ENCODE results near the gene HDAC11.
A peak's percentile ranks its signal among the peaks of the same experiment; 100 is the strongest.
"Not testable (repeated sequence)": the region's sequence is repeated elsewhere in the genome, so short reads cannot be mapped to it uniquely, and the experiment has no call there.

The HDAC11 gene, protein sequence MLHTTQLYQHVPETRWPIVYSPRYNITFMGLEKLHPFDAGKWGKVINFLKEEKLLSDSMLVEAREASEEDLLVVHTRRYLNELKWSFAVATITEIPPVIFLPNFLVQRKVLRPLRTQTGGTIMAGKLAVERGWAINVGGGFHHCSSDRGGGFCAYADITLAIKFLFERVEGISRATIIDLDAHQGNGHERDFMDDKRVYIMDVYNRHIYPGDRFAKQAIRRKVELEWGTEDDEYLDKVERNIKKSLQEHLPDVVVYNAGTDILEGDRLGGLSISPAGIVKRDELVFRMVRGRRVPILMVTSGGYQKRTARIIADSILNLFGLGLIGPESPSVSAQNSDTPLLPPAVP

GRCh38 chr3:13479582-13480339 is at the start of gene HDAC11:
Gene HDAC11 (plus strand): TSS chr3:13480306. CDS start chr3:13480348, 42 bp downstream.
- Histone ChIP-seq H3K4me1 (ENCODE audit: control insufficient read depth, low read depth, low read length) (peaks cover 8% of the 10 kb centered on the region), H3K27ac (ENCODE audit: low read length) (peak within 1 kb of the TSS; percentile 30), H3K27me3 (ENCODE audit: control insufficient read depth, insufficient read depth, low read length) (peaks cover 9% of the 10 kb centered on the region), H3K4me3 (ENCODE audit: low read length) (peak within 1 kb of the TSS; percentile 79), H3K9me3 (ENCODE audit: control insufficient read depth, low read depth, low read length) (no peaks in the 10 kb centered on the region), H3K36me3 (ENCODE audit: control insufficient read depth, low read depth, low read length) (no peaks in the 10 kb centered on the region), H3K9ac (ENCODE audit: low read length) (peak within 1 kb of the TSS; percentile 68)

GRCh38 chr3:13430411-13430875 is 49.7 kb upstream of the HDAC11 start:
- H3K4me1 ChIP-seq (ENCODE audit: control insufficient read depth, low read depth, low read length); H3K9ac ChIP-seq (ENCODE audit: low read length); H3K9me3 ChIP-seq (ENCODE audit: control insufficient read depth, low read depth, low read length); H3K36me3 ChIP-seq (ENCODE audit: control insufficient read depth, low read depth, low read length); H3K27me3 ChIP-seq (ENCODE audit: control insufficient read depth, insufficient read depth, low read length); H3K27ac ChIP-seq (ENCODE audit: low read length); H3K4me3 ChIP-seq (ENCODE audit: low read length): not testable (repeated sequence)

DNA sequence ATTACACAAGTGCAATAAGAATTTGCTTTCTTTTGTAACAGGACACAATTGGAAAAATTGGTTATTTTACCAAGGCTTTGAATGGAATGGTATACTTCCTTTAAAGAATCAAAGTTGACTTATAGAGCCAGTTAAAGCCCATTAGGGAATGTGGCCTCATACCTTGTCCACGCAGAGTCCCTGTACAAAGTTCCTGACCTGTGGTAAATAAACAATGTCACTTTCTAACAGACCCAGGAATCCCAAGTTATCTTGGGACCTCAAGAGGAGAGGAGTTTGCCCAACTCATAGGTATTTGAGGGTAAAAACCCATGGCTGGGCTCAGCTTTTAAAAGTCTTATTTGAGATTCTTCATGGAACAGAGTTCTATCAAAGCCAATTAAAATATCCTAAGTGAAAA is 48.0 kb upstream of the HDAC11 start:
- no peak overlapping the region for H3K27ac ChIP-seq (ENCODE audit: low read length)
- H3K9me3 ChIP-seq (ENCODE audit: control insufficient read depth, low read depth, low read length), result peaks cover 5% of the 10 kb centered on the region
- no peak overlapping the region for H3K4me3 ChIP-seq (ENCODE audit: low read length)
- H3K4me1 ChIP-seq (ENCODE audit: control insufficient read depth, low read depth, low read length), result no peaks in the 10 kb centered on the region
- no peak overlapping the region for H3K9ac ChIP-seq (ENCODE audit: low read length)
- no peaks in the 10 kb centered on the region for H3K27me3 ChIP-seq (ENCODE audit: control insufficient read depth, insufficient read depth, low read length)
- H3K36me3 ChIP-seq (ENCODE audit: control insufficient read depth, low read depth, low read length), result no peaks in the 10 kb centered on the region

GRCh38 chr3:13433912-13434311 is 46.2 kb upstream of the HDAC11 start:
- H3K9me3 ChIP-seq (ENCODE audit: control insufficient read depth, low read depth, low read length), result peaks cover 5% of the 10 kb centered on the region
- no peaks in the 10 kb centered on the region for H3K36me3 ChIP-seq (ENCODE audit: control insufficient read depth, low read depth, low read length)
- no peak overlapping the region for H3K9ac ChIP-seq (ENCODE audit: low read length)
- no peak overlapping the region for H3K4me3 ChIP-seq (ENCODE audit: low read length)
- H3K27me3 ChIP-seq (ENCODE audit: control insufficient read depth, insufficient read depth, low read length), result no peaks in the 10 kb centered on the region
- no peaks in the 10 kb centered on the region for H3K4me1 ChIP-seq (ENCODE audit: control insufficient read depth, low read depth, low read length)
- H3K27ac ChIP-seq (ENCODE audit: low read length), result no peak overlapping the region

- H3K27ac ChIP-seq (ENCODE audit: low read length), result not testable (repeated sequence)
Observed at GRCh38 chr3:13436213-13436612, 43.9 kb upstream of the HDAC11 start.

GRCh38 chr3:13440204-13440817 is 39.8 kb upstream of the HDAC11 start:
- H3K27me3 ChIP-seq (ENCODE audit: control insufficient read depth, insufficient read depth, low read length), result no peaks in the 10 kb centered on the region
- H3K27ac ChIP-seq (ENCODE audit: low read length), result no peak overlapping the region
- H3K4me1 ChIP-seq (ENCODE audit: control insufficient read depth, low read depth, low read length), result no peaks in the 10 kb centered on the region
- H3K9me3 ChIP-seq (ENCODE audit: control insufficient read depth, low read depth, low read length), result no peaks in the 10 kb centered on the region
- no peak overlapping the region for H3K4me3 ChIP-seq (ENCODE audit: low read length)
- H3K36me3 ChIP-seq (ENCODE audit: control insufficient read depth, low read depth, low read length), result no peaks in the 10 kb centered on the region
- H3K9ac ChIP-seq (ENCODE audit: low read length), result no peak overlapping the region

More at GRCh38 chr3:13436213-13436612, 43.9 kb upstream of the HDAC11 start:
- H3K27me3 ChIP-seq (ENCODE audit: control insufficient read depth, insufficient read depth, low read length); H3K36me3 ChIP-seq (ENCODE audit: control insufficient read depth, low read depth, low read length); H3K4me3 ChIP-seq (ENCODE audit: low read length); H3K4me1 ChIP-seq (ENCODE audit: control insufficient read depth, low read depth, low read length); H3K9me3 ChIP-seq (ENCODE audit: control insufficient read depth, low read depth, low read length); H3K9ac ChIP-seq (ENCODE audit: low read length): not testable (repeated sequence)

DNA sequence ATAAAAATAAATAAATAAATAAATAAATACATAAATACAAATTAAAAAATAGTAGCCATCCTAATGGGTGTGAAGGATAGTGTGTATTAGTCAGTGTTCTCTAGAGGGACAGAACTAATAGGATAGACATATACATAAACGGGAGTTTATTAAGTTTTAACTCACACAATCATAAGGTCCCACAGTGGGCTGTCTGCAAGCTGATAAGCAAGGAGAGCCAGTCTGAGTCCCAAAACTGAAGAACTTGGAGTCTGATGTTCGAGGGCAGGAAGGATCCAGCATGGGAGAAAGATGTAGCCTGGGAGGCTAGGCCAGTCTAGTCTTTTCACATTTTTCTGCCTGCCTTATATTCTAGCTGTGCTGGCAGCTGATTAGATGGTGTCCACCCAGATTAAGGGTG is 37.2 kb upstream of the HDAC11 start:
- not testable (repeated sequence) for H3K27me3 ChIP-seq (ENCODE audit: control insufficient read depth, insufficient read depth, low read length); H3K9ac ChIP-seq (ENCODE audit: low read length); H3K27ac ChIP-seq (ENCODE audit: low read length); H3K9me3 ChIP-seq (ENCODE audit: control insufficient read depth, low read depth, low read length); H3K4me1 ChIP-seq (ENCODE audit: control insufficient read depth, low read depth, low read length); H3K36me3 ChIP-seq (ENCODE audit: control insufficient read depth, low read depth, low read length); H3K4me3 ChIP-seq (ENCODE audit: low read length)

- Histone ChIP-seq H3K4me1 (ENCODE audit: control insufficient read depth, low read depth, low read length) (peaks cover 6% of the 10 kb centered on the region), H3K9ac (ENCODE audit: low read length) (peak overlapping the region; percentile 61), H3K4me3 (ENCODE audit: low read length) (peak overlapping the region; percentile 79), H3K9me3 (ENCODE audit: control insufficient read depth, low read depth, low read length) (no peaks in the 10 kb centered on the region), H3K36me3 (ENCODE audit: control insufficient read depth, low read depth, low read length) (no peaks in the 10 kb centered on the region), H3K27ac (ENCODE audit: low read length) (no peak overlapping the region), H3K27me3 (ENCODE audit: control insufficient read depth, insufficient read depth, low read length) (no peaks in the 10 kb centered on the region)
Observed at GRCh38 chr3:13451301-13451673, 28.8 kb upstream of the HDAC11 start.

DNA sequence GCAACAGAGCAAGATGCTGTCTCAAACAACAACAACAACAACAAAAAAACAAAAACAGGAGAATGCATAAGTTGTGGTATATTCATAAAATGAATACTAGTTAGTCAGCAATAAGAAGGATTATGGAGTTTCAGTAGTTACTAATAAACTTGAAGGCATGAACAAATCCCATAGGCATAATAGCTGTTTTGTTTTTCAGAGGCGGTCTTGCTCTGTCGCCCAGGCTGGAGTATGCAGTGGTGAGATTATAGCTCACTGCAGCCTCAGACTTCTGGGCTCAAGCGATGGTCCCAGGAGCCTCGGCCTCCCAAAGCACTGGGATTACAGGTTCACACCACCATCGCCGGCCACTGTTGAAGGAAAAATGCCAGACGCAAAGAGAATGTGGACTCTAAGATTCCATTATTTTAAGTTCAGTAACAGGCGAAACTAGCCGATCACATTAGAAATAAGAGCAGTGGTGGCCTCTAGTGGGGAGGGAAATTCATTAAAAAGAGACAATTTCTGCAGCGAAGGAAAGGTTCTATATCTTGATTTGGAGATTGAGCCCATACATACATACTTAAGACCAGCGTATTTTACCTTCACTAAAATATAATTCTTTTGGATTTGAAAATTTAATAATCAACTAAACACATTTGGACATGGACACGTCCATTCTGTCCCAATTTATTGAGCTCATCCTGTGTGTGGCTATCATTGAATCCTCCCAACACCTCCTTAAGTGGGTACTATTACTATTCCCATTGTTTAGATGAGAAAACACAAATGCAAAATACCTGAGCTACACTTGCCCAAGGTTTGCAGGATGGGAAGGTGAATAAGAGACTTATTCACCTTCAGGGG is 27.4 kb upstream of the HDAC11 start:
- Histone ChIP-seq H3K9me3 (ENCODE audit: control insufficient read depth, low read depth, low read length) (no peaks in the 10 kb centered on the region), H3K27me3 (ENCODE audit: control insufficient read depth, insufficient read depth, low read length) (no peaks in the 10 kb centered on the region), H3K27ac (ENCODE audit: low read length) (no peak overlapping the region), H3K9ac (ENCODE audit: low read length) (peak overlapping the region; percentile 61), H3K4me1 (ENCODE audit: control insufficient read depth, low read depth, low read length) (peaks cover 6% of the 10 kb centered on the region), H3K36me3 (ENCODE audit: control insufficient read depth, low read depth, low read length) (no peaks in the 10 kb centered on the region), H3K4me3 (ENCODE audit: low read length) (peak overlapping the region; percentile 79)

- Histone ChIP-seq H3K27ac (ENCODE audit: low read length) (no peak overlapping the region), H3K36me3 (ENCODE audit: control insufficient read depth, low read depth, low read length) (no peaks in the 10 kb centered on the region), H3K9ac (ENCODE audit: low read length) (no peak overlapping the region), H3K27me3 (ENCODE audit: control insufficient read depth, insufficient read depth, low read length) (peaks cover 8% of the 10 kb centered on the region), H3K4me1 (ENCODE audit: control insufficient read depth, low read depth, low read length) (peaks cover 6% of the 10 kb centered on the region), H3K4me3 (ENCODE audit: low read length) (no peak overlapping the region), H3K9me3 (ENCODE audit: control insufficient read depth, low read depth, low read length) (no peaks in the 10 kb centered on the region)
Observed at GRCh38 chr3:13455644-13456043, 24.5 kb upstream of the HDAC11 start.

- Histone ChIP-seq H3K9me3 (ENCODE audit: control insufficient read depth, low read depth, low read length) (no peaks in the 10 kb centered on the region), H3K9ac (ENCODE audit: low read length) (no peak overlapping the region), H3K27ac (ENCODE audit: low read length) (no peak overlapping the region), H3K27me3 (ENCODE audit: control insufficient read depth, insufficient read depth, low read length) (peaks cover 16% of the 10 kb centered on the region), H3K4me3 (ENCODE audit: low read length) (no peak overlapping the region), H3K36me3 (ENCODE audit: control insufficient read depth, low read depth, low read length) (no peaks in the 10 kb centered on the region), H3K4me1 (ENCODE audit: control insufficient read depth, low read depth, low read length) (no peaks in the 10 kb centered on the region)
Observed at GRCh38 chr3:13457593-13457992, 22.5 kb upstream of the HDAC11 start.

Data from iPS-18a (cell line).